Natural killer cell (primary cell): ENCODE measurements around the gene CD52. TPM values are rescaled to one million over a fixed set of nuclear protein-coding genes. Genes with fewer than 3 reads are reported as not detected.
A peak's percentile ranks its signal among the peaks of the same experiment; 100 is the strongest.

Experiments
- ATAC-seq, 3 donors: fragments of 150-1000 bp in 2 of 3; fragments of 200-7000 bp in 1 of 3; cut with Tn5 transposase; 1 replicate in 1 of 3; 2 replicates in 2 of 3; pipeline ENCODE4 v1.10.0; 2021; ENCODE audit warnings: mild to moderate bottlenecking in 2 of 3, moderate library complexity in 2 of 3
- DNase-seq, 2 donors: peaks; one replicate each; pipeline versions ENCODE4 v3.0.0 to v3.0.0-alpha.2; 2013 to 2021; ENCODE audit warnings: mixed read lengths in 1 of 2
- H3K27ac ChIP-seq: one replicate; pipeline ENCODE4 v1.5.1; 2013; ENCODE audit warnings: mild to moderate bottlenecking, low read length
- H3K27me3 ChIP-seq: one replicate; pipeline ENCODE4 v1.6.1; 2013; ENCODE audit warnings: low read length; ENCODE audit not compliant: control insufficient read depth, insufficient read depth
- H3K36me3 ChIP-seq: one replicate; pipeline ENCODE4 v1.6.1; 2013; ENCODE audit warnings: low read length; ENCODE audit not compliant: control insufficient read depth, insufficient read depth
- H3K4me1 ChIP-seq: one replicate; pipeline ENCODE4 v1.6.1; 2013; ENCODE audit warnings: low read length; ENCODE audit not compliant: control insufficient read depth, insufficient read depth
- H3K4me3 ChIP-seq: one replicate; pipeline ENCODE4 v1.5.1; 2013; ENCODE audit warnings: low read length
- H3K9me3 ChIP-seq: one replicate; pipeline ENCODE4 v1.6.1; 2013; ENCODE audit warnings: low read length; ENCODE audit not compliant: control insufficient read depth, insufficient read depth
- H3K27ac Mint-ChIP-seq, 2 donors: one replicate each; pipeline ENCODE4 v1.8.0; 2022; ENCODE audit warnings: mild to moderate bottlenecking in 2 of 2, mixed read lengths in 2 of 2, moderate library complexity in 1 of 2
- H3K27me3 Mint-ChIP-seq, 2 donors: one replicate each; pipeline ENCODE4 v1.8.0; 2022; ENCODE audit warnings: low read depth in 2 of 2, mixed read lengths in 2 of 2
- H3K36me3 Mint-ChIP-seq: one replicate; pipeline ENCODE4 v1.8.0; 2022; ENCODE audit warnings: mixed read lengths
- H3K4me1 Mint-ChIP-seq, 2 donors: one replicate each; pipeline ENCODE4 v1.8.0; 2022; ENCODE audit warnings: mixed read lengths in 2 of 2
- H3K4me3 Mint-ChIP-seq: one replicate; pipeline ENCODE4 v1.8.0; 2022; ENCODE audit warnings: mild to moderate bottlenecking, moderate library complexity, mixed read lengths
- H3K9me3 Mint-ChIP-seq, 2 donors: one replicate each; pipeline ENCODE4 v1.8.0; 2022; ENCODE audit warnings: mixed read lengths in 2 of 2
- CTCF ChIP-seq: fragments of 200-600 bp; IDR thresholded peaks from one replicate; pipeline ENCODE4 v1.8.0; 2022; ENCODE audit warnings: antibody characterized with exemption
- whole genome bisulfite sequencing: methylation state at CpG from one replicate; pipeline ENCODE4 v1.1.7; 2013; ENCODE audit warnings: missing lambda C conversion rate; ENCODE audit not compliant: insufficient coverage; 5-methylcytosine and 5-hydroxymethylcytosine counted together
- intact Hi-C: fragments of 100-400 bp; cut with micrococcal nuclease; formaldehyde crosslinking; loops from one replicate; pipeline ENCODE4 v1.14.2; 2022
- total RNA-seq, 4 donors: library from RNA; stranded (reverse); fragments of 120-200 nt in 1 of 4; gene quantifications; one replicate each; pipeline versions ENCODE4 v1.2.3 to v1.2.4, GENCODE V29; 2013 to 2022

CD52 gene
- 100 to 1,000 TPM; 454 to 485 (median 482) TPM for total RNA-seq
- 838 TPM for total RNA-seq (2013)

GRCh38 chr1:26317612-26318337 lies at the start of gene CD52:
Gene CD52, plus strand, starts transcription at chr1:26317958. Its CDS starts 60 bp downstream, at chr1:26318018.
- H3K27ac Mint-ChIP-seq: peak within 1 kb of the TSS; percentile 86 to 88
- ATAC-seq (peak; percentile 44 to 61 (median 44)), DNase-seq (peak in 1 of 2 donors; percentile 85)
- TF ChIP-seq CTCF: no peak
- H3K27me3 Mint-ChIP-seq: no peaks in the 10 kb centered on the region
- peaks cover 74 to 84% of the 10 kb centered on the region in 2 donors for H3K4me1 Mint-ChIP-seq
- Histone ChIP-seq H3K27me3 (no peaks in the 10 kb centered on the region), H3K27ac (peak within 1 kb of the TSS; percentile 30), H3K36me3 (peaks cover 26% of the 10 kb centered on the region), H3K4me3 (peak within 1 kb of the TSS; percentile 67), H3K9me3 (no peaks in the 10 kb centered on the region), H3K4me1 (peaks cover 91% of the 10 kb centered on the region)
- H3K36me3 Mint-ChIP-seq: peaks cover 7% of the 10 kb centered on the region
- H3K4me3 Mint-ChIP-seq: peak within 1 kb of the TSS; percentile 96
- H3K9me3 Mint-ChIP-seq: no peaks in the 10 kb centered on the region
- intact Hi-C loops: loop anchor here (10.0 kb wide), 1 partner anchor 57 kb away; the partner anchor contains the start of gene ZNF683
- 14% methylated on average over 12 of the region's 12 CpGs for WGBS

- H3K9me3 ChIP-seq: peaks cover 10% of the 10 kb centered on the region
- intact Hi-C loops: no loop called here
- Mint-ChIP-seq H3K36me3 (peaks cover 19% of the 10 kb centered on the region), H3K4me1 (no peaks in the 10 kb centered on the region), H3K27ac (no peak overlapping the region), H3K27me3 (no peaks in the 10 kb centered on the region), H3K4me3 (no peak overlapping the region), H3K9me3 (peaks cover 6 to 7% of the 10 kb centered on the region in 2 donors)
- peaks cover 32% of the 10 kb centered on the region for H3K36me3 ChIP-seq
- TF ChIP-seq CTCF: no peak
- no peaks in the 10 kb centered on the region for H3K4me1 ChIP-seq
- DNase-seq (no peak), ATAC-seq (no peak)
- WGBS: 96% methylated on average over 9 of the region's 9 CpGs
- H3K27ac ChIP-seq: no peak overlapping the region
- H3K4me3 ChIP-seq: no peak overlapping the region
- H3K27me3 ChIP-seq: no peaks in the 10 kb centered on the region
These were observed 49.2 kb upstream of the CD52 start for GRCh38 chr1:26268290-26269197.

- Histone ChIP-seq H3K27me3 (no peaks in the 10 kb centered on the region), H3K4me1 (no peaks in the 10 kb centered on the region), H3K4me3 (no peak overlapping the region), H3K36me3 (peaks cover 30% of the 10 kb centered on the region), H3K9me3 (peaks cover 10% of the 10 kb centered on the region), H3K27ac (no peak overlapping the region)
- Mint-ChIP-seq H3K4me3 (no peak overlapping the region), H3K27me3 (no peaks in the 10 kb centered on the region), H3K36me3 (peaks cover 19% of the 10 kb centered on the region), H3K9me3 (peaks cover 6 to 7% of the 10 kb centered on the region in 2 donors), H3K4me1 (no peaks in the 10 kb centered on the region), H3K27ac (no peak overlapping the region)
- no peak for TF ChIP-seq CTCF
- ATAC-seq (no peak), DNase-seq (no peak)
- intact Hi-C loops: no loop called here
- 91% methylated on average over 4 of the region's 4 CpGs for WGBS
These were observed 48.6 kb upstream of the CD52 start for GRCh38 chr1:26269198-26269550.
